Left lung (tissue), 10 donors: ENCODE results near the gene RTN1. TPM values are rescaled to one million over a fixed set of nuclear protein-coding genes. Genes with fewer than 3 reads are reported as not detected.

Experiments used
- ATAC-seq: fragments of 200-7000 bp; cut with Tn5 transposase; one replicate; pipeline ENCODE4 v1.9.1; 2020; ENCODE audit warnings: moderate library complexity
- DNase-seq, 4 donors: peaks; one replicate each; pipeline ENCODE4 v3.0.0-alpha.2; 2013 to 2020
- H3K27ac ChIP-seq, 2 donors: fragments of 200-600 bp; sonication (generic) in 1 of 2; one replicate each; pipeline versions ENCODE4 v1.5.0 to v1.8.0; 2020 to 2021
- H3K27me3 ChIP-seq, 2 donors: fragments of 200-600 bp; sonication (generic) in 1 of 2; one replicate each; pipeline versions ENCODE4 v1.5.0 to v1.8.0; 2020 to 2021
- H3K36me3 ChIP-seq, 2 donors: fragments of 200-600 bp; sonication (generic) in 1 of 2; one replicate each; pipeline versions ENCODE4 v1.5.0 to v1.8.0; 2020 to 2021
- H3K4me1 ChIP-seq, 2 donors: fragments of 200-600 bp; one replicate each; pipeline ENCODE4 v1.8.0; 2021
- H3K4me3 ChIP-seq, 2 donors: fragments of 200-600 bp; sonication (generic) in 1 of 2; one replicate each; pipeline versions ENCODE4 v1.5.0 to v1.8.0; 2020 to 2021; ENCODE audit warnings: mild to moderate bottlenecking in 1 of 2
- H3K9me3 ChIP-seq, 2 donors: fragments of 200-600 bp; sonication (generic) in 1 of 2; one replicate each; pipeline versions ENCODE4 v1.5.0 to v1.8.0; 2020 to 2021
- intact Hi-C, 2 donors: fragments of 100-400 bp; cut with DNase I; formaldehyde crosslinking; loops; one replicate each; pipeline versions ENCODE4 v1.11.2 to v1.14.2; 2022
- microRNA-seq, 2 donors: library from miRNA; unstranded; fragments of <30 nt; microRNA quantifications; one replicate each; pipeline ENCODE4, GENCODE V29; 2019
- polyA plus RNA-seq, 6 donors: library from polyadenylated mRNA; unstranded; fragments of 120-200 nt; gene quantifications; one replicate each; pipeline ENCODE4 v1.2.1, GENCODE V29; 2013; ENCODE audit not compliant: insufficient read length in 6 of 6
- total RNA-seq, 2 donors: library from RNA; stranded (reverse); fragmentation: NEBNext Ultra II Directional; extraction: Animal tissue kit (Norgen Biotek cat#: 25700); gene quantifications; one replicate each; pipeline ENCODE4 v1.2.1, GENCODE V29; 2021
- TF ChIP-seq, protein P1 (sequence below), 2 donors: fragments of 200-600 bp; sonication (generic) in 1 of 2; IDR thresholded peaks; one replicate each; pipeline versions ENCODE4 v1.5.0 to v1.8.0; 2021; ENCODE audit warnings: antibody characterized with exemption in 2 of 2
- donor health status: DM: no; HTN: yes; CAD: no.
- donor health status: DM: no; HTN: no; CAD: no.

RTN1 gene
- total and polyA plus RNA-seq, 8 donors, result 3.6 to 7.9 (median 4.7) TPM

DNA sequence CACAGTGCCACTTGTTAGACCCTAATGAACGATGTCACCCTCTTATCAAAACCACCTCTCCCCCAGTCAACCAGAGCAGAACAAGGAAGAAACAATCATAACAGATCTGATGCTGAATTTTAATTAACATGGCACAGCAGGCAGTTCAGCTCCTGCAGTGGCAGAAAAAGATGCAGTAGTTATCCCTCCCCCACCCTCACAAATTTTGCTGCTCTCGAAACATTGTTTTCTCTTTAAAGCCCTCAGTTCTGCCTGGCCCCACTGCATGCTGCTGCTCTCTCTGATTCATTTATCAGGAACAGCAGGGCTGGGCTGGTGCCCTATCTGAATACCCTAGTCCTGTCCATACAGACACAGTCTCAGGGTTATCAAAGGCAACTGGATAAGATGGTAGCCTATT, 306.2 kb downstream of the RTN1 start:
- DNase-seq (no peak), ATAC-seq (no peak)
- H3K27ac ChIP-seq, result no peak overlapping the region
- no peaks in the 10 kb centered on the region for H3K4me1 ChIP-seq
- intact Hi-C loops, result no loop called here
- no peaks in the 10 kb centered on the region for H3K9me3 ChIP-seq
- no peak overlapping the region for H3K4me3 ChIP-seq
- H3K27me3 ChIP-seq, result no peaks in the 10 kb centered on the region
- TF ChIP-seq, protein P1, sequence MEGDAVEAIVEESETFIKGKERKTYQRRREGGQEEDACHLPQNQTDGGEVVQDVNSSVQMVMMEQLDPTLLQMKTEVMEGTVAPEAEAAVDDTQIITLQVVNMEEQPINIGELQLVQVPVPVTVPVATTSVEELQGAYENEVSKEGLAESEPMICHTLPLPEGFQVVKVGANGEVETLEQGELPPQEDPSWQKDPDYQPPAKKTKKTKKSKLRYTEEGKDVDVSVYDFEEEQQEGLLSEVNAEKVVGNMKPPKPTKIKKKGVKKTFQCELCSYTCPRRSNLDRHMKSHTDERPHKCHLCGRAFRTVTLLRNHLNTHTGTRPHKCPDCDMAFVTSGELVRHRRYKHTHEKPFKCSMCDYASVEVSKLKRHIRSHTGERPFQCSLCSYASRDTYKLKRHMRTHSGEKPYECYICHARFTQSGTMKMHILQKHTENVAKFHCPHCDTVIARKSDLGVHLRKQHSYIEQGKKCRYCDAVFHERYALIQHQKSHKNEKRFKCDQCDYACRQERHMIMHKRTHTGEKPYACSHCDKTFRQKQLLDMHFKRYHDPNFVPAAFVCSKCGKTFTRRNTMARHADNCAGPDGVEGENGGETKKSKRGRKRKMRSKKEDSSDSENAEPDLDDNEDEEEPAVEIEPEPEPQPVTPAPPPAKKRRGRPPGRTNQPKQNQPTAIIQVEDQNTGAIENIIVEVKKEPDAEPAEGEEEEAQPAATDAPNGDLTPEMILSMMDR (IDR thresholded peaks at IDR 0.05), result no peak
- no peaks in the 10 kb centered on the region for H3K36me3 ChIP-seq

GRCh38 chr14:59547310-59547709, 323.3 kb downstream of the RTN1 start:
- ATAC-seq (no peak), DNase-seq (no peak)

More at GRCh38 chr14:59547310-59547709, 323.3 kb downstream of the RTN1 start:
- TF ChIP-seq, protein P1 (IDR thresholded peaks at IDR 0.05), result no peak
- Histone ChIP-seq H3K4me3 (no peak overlapping the region), H3K36me3 (no peaks in the 10 kb centered on the region), H3K9me3 (peaks cover 0 to 7% of the 10 kb centered on the region in 2 donors), H3K27me3 (no peaks in the 10 kb centered on the region), H3K27ac (no peak overlapping the region), H3K4me1 (no peaks in the 10 kb centered on the region)
- intact Hi-C loops, result no loop called here

Small RNA genes within 50 kb of the gene (microRNA-seq; reads per million reads assigned to microRNA genes)
- gene MIR5586, result 1.7 to 2.3 reads per million in 2 donors

Other genes starting within 250 kb of the RTN1 start
- gene LRRC9, start 49.4 kb upstream of the RTN1 start, total RNA-seq, result under 1 TPM in 1 of 2 donors, not detected in 1; 0.05 TPM
- 1 to 10 TPM in 3 of 6 donors, under 1 TPM in 3; 0.36 to 2.2 (median 0.88) TPM for gene LRRC9, start 49.4 kb upstream of the RTN1 start, polyA plus RNA-seq
- 10 to 100 TPM; 34.8 to 42.0 TPM for gene PCNX4, start 221.1 kb upstream of the RTN1 start, total RNA-seq
- gene PCNX4, start 221.1 kb upstream of the RTN1 start, polyA plus RNA-seq, result 100 to 1,000 TPM; 103 to 129 (median 113) TPM